ENCODE results near the gene ZNF546.
A peak's percentile ranks its signal among the peaks of the same experiment; 100 is the strongest.
"Not testable (repeated sequence)": the region's sequence is repeated elsewhere in the genome, so short reads cannot be mapped to it uniquely, and the experiment has no call there.

ZNF546 gene

DNA sequence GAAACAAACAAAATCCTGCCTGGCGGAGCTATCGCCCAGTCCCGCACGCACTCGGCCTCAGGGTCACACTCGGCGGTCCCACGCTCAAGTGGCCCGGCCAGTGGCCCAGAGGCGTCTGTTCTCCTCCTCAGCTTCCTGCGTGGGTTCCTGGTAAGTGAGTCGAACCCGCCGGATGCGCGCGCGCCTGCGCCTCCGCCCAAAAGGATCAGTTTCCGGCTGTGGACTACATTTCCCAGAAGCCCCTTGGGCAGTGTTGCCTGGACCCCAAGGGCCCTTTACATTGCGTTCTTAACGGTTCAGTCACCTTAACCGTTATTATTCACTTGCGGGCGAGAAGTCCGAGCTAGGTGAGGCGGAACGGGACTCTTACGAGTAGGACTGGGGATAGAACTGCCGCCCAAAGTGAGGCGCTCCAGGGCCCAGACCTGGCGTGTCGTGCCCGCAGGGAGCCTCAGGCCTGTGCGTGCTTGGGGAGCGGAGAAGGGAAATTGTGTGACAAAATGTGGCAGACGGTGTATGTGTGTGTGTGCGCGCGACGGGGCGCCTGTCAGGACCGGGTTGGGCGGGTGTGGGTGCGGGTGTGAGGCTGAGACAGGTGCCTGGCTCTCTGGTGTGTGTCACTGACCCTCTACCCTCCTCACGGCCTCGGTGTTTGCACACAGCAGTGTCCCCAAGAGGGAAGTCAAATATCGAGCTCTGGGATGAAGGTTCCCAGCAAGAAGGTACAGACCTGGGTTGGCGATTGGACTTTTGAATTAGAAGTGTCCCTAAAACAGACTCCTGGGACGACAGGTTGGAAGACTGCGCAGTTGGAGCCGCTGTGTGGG lies at the start of gene ZNF546:
TSS of gene ZNF546 (plus strand) at position 250 of the 827 bp plus-strand sequence. CDS start 1,267 bp downstream, outside the sequence.
- peak; percentile 45 for DNase-seq (ENCODE audit: low read depth, low spot score)

GRCh38 chr19:39949026-39949747 lies 47.7 kb upstream of the ZNF546 start:
- DNase-seq (ENCODE audit: low read depth, low spot score), result no peak

DNA sequence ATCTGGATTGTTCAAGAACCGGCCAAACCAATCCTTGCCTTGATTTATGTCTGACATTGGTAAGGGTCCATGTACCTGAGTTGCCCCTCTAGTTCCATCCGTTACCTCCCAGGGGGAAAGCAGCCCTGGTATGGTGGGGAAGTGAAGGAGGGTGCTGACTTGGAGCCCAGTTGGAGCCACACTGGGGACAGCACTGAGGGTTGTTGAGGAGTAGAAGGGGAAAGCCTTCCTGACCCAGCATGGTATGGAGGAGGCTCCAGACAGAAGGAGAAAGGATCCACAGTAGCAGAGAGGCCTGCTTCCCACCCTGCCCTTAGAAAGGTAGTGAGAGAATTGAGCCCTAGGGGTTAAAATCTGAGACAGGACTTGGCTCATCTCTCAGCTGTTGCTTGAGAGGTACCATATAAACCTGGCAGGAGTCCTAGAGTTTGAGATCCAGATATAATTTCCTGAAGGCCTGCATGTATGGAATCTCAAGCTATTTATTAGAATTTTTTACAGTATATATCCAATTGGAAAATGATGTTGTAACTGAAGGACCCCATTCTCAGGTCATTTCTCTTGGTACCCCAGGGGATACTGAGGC lies 45.7 kb upstream of the ZNF546 start:
- DNase-seq (ENCODE audit: low read depth, low spot score), result no peak

DNA sequence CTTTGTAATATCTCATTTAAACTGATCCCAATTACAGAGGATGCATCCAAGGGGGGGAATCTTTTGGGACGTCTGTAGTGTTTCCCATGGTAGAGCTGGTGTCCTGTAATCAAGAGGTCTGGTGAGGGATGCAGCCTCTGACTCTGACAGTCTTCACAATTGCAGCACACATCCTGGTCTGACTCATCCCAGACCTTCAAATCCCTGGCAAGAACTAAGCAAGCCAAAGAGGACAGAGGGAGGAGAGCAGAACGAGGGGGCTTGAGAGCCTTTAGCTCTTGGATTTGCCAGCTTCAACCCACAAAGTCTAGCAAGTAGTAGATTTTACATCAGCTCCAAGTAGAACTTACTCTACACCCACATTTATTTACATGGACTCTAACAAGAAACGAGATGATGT lies 45.2 kb upstream of the ZNF546 start:
- no peak for DNase-seq (ENCODE audit: low read depth, low spot score)

GRCh38 chr19:39953915-39954314 lies 42.9 kb upstream of the ZNF546 start:
- no peak for DNase-seq (ENCODE audit: low read depth, low spot score)

DNA sequence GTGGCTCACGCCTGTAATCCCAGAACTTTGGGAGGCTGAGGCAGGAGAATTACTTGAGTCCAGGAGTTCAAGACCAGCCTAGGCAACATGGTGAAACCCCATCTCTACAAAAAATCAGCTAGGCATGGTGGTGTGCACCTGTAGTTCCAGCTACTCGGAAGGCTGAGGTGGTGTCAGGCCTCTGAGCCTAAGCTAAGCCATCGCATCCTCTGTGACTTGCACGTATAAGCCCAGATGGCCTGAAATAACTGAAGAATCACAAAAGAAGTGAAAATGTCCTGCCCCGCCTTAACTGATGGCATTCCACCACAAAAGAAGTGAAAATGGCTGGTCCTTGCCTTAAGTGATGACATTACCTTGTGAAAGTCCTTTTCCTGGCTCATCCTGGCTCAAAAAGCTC lies 39.0 kb upstream of the ZNF546 start:
- DNase-seq (ENCODE audit: low read depth, low spot score), result not testable (repeated sequence)

GRCh38 chr19:39958942-39959341 lies 37.9 kb upstream of the ZNF546 start:
- not testable (repeated sequence) for DNase-seq (ENCODE audit: low read depth, low spot score)

DNA sequence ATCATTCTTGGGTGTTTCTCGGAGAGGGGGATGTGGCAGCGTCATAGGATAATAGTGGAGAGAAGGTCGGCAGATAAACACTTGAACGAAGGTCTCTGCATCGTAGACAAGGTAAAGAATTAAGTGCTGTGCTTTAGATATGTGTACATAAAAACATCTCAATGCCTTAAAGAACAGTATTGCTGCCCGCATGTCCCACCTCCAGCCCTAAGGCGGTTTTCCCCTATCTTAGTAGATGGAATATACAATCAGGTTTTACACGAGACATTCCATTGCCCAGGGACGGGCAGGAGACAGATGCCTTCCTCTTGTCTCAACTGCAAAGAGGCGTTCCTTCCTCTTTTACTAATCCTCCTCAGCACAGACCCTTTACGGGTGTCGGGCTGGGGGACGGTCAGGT lies 37.5 kb upstream of the ZNF546 start:
- DNase-seq (ENCODE audit: low read depth, low spot score), result not testable (repeated sequence)

GRCh38 chr19:39963898-39964297 lies 33.0 kb upstream of the ZNF546 start:
- DNase-seq (ENCODE audit: low read depth, low spot score), result no peak

- no peak for DNase-seq (ENCODE audit: low read depth, low spot score)
Measured at GRCh38 chr19:39966617-39967016, 30.2 kb upstream of the ZNF546 start.

DNA sequence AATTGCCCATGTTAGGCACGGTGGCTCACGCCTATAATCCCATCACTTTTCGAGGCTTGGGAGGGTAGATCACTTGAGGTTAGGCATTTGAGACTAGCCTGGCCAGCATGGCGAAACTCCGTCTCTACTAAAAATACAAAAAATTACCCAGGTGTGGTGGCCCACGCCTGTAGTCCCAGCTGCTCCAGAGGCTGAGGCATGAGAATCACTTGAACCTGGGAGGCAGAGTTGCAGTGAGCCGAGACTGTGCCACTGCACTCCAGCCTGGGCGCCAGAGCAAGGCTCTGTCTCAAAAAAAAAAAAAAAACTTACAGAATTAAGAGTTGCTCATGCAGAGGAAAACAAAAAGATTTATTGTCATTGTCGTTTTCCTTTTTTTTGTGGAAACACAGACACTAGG lies 29.3 kb upstream of the ZNF546 start:
- DNase-seq (ENCODE audit: low read depth, low spot score), result no peak

DNA sequence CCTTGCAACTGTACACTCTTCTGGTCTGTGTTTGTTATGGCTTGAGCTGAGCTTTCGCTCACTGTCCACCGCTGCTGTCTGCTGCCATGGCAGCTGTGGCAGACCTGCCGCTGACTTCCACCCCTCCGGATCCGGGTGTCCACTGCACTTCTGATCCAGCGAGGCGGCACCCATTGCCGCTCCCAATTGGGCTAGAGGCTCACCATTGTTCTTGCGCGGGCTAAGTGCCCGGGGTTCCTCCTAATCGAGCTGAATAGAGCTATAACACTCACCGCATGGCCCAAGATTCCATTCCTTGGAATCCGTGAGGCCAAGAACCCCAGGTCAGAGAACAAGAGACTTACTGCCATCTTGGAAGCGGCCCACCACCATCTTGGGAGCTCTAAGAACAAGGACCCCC lies 28.1 kb upstream of the ZNF546 start:
- no peak for DNase-seq (ENCODE audit: low read depth, low spot score)

DNA sequence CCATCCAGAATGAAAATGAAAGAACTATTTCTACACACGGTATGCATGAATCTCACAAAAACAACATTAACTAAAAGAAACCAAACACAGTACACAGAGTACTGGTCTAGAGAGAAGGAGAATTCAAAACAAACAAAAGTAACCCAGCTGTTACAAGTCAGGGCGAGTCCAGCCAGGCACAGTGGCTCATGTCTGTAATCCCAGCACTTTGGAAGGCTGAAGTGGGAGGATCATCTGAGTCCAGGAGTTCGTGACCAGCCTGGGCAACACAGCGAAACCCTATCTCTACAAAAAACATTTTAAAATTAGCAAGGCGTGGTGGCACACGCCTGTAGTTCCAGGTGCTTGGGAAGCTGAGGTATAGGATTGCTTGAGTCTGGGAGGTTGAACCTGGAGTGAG lies 27.6 kb upstream of the ZNF546 start:
- DNase-seq (ENCODE audit: low read depth, low spot score), result no peak

- no peak for DNase-seq (ENCODE audit: low read depth, low spot score)
Measured at GRCh38 chr19:39969681-39970424, 27.0 kb upstream of the ZNF546 start.

- DNase-seq (ENCODE audit: low read depth, low spot score), result no peak
Measured at GRCh38 chr19:39970425-39970674, 26.5 kb upstream of the ZNF546 start.

DNA sequence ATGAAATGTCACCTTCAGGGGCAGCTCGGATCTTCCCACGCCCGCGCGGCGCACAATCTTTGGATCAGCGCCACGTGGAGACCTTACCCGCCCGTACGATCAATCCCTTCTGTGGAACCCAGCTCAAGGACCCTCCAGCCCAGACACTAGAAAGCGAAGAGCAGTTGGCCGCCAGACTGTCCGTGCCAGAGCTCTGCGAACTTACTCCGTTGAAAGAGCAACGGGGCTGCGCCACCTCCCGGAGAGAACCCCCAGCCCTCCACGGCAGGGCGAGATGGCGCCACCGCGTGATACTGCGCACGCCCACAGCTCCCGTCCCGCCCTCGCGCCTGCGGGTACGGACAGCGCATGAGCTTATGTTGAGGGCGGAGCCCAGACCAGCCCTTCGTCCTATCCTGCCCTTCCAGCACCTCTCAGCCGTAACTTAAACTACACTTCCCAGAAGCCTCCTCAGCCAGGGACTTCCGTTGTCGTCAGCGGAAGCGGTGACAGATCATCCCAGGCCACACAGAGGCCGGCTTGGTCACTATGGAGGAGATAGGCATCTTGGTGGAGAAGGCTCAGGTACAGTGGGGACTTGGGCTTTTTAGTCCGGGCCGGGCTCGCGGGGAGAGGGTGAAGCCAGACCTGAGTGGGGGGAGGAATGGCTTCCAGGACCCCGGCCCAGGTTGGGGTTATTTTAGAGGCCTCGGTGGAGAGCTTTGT lies 26.0 kb upstream of the ZNF546 start, which contains the start of gene PSMC4:
TSS of gene PSMC4 (plus strand) at position 491 of the 705 bp plus-strand sequence. CDS start at position 529, 38 bp downstream.
- DNase-seq (ENCODE audit: low read depth, low spot score), result peak; percentile 99

GRCh38 chr19:39971380-39972035 lies 25.4 kb upstream of the ZNF546 start:
- no peak for DNase-seq (ENCODE audit: low read depth, low spot score)

DNA sequence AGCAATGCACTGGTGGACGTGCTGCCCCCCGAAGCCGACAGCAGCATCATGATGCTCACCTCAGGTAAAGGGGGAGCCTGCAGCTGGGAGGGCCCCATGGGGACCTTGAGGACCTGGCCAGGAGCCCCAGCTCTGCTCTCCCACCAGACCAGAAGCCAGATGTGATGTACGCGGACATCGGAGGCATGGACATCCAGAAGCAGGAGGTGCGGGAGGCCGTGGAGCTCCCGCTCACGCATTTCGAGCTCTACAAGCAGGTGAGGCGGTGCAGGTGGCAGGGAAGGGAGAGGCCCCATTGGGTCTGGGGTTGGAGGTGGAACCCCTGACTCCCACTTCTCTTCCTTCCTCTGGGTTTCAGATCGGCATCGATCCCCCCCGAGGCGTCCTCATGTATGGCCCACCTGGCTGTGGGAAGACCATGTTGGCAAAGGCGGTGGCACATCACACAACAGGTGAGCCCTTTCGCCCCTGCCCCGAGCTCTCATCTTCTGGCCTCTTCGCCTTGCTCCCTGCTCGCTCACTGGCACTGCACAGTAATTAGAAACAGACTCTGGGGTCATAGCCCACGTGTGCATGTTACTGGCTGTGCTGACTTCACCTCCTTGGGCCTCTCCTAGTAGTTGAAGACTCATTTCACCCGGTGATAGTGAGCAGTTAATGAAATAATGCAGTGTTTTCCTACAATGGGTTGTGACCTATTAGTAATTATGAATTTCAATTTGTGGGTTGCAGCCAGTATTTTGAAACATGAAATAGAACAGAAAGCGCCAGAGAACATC lies 22.3 kb upstream of the ZNF546 start:
- no peak for DNase-seq (ENCODE audit: low read depth, low spot score)

DNA sequence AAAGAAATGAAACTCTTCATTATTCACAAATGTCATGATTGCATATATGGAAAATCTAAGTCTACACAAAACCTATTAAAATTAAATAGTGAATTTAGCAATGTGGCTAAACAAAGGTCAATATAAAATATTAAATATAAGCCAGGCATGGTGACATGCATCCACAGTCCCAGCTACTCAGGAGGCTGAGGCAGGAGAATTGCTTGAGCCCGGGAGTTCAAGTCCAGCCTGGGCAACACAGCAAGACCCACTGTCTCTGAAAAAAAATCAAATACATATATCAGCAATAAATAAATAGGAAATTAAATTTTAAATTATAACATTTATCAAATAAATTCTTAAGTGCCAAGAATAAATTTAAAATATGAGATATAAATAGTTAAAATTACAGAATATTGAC lies 14.0 kb upstream of the ZNF546 start:
- DNase-seq (ENCODE audit: low read depth, low spot score), result no peak

GRCh38 chr19:39983695-39984300 lies 13.1 kb upstream of the ZNF546 start:
- DNase-seq (ENCODE audit: low read depth, low spot score), result no peak
